K562 (cell line): Measurements from ENCODE around the gene SLC5A6. TPM values are rescaled to one million over a fixed set of nuclear protein-coding genes. Genes with fewer than 3 reads are reported as not detected.
A peak's percentile ranks its signal among the peaks of the same experiment; 100 is the strongest.

Experiments
- ARID2 ChIP-seq: fragments of 450-650 bp; IDR thresholded peaks from 2 replicates; pipeline ENCODE4 v1.6.1; 2017; ENCODE audit warnings: antibody characterized with exemption, mild to moderate bottlenecking
- BHLHE40 ChIP-seq: IDR thresholded peaks from 2 replicates; pipeline ENCODE4 v1.6.1; 2011; ENCODE audit warnings: low read length, improper control_type of control experiment
- CCAR2 ChIP-seq: fragments of 200-400 bp; formaldehyde crosslinking; IDR thresholded peaks from 2 replicates; pipeline ENCODE4 v1.6.1; 2017; ENCODE audit warnings: mild to moderate bottlenecking, low read depth, low read length
- CHD1 ChIP-seq: fragments of 200-600 bp; sonication (generic); IDR thresholded peaks from one replicate; pipeline ENCODE4 v1.6.1; 2012; ENCODE audit warnings: mild to moderate bottlenecking, moderate library complexity, low read length, inconsistent platforms
- FOXJ3 ChIP-seq: sonication (generic); formaldehyde crosslinking; IDR thresholded peaks from 2 replicates; pipeline ENCODE4 v1.4.0; 2020; ENCODE audit warnings: mild to moderate bottlenecking, missing genetic modification reagents
- GABPB1 ChIP-seq: sonication (generic); formaldehyde crosslinking; IDR thresholded peaks from 2 replicates; pipeline ENCODE4 v1.8.0; 2022; ENCODE audit warnings: mild to moderate bottlenecking, missing genetic modification reagents
- HDGF ChIP-seq: fragments of 450-650 bp; IDR thresholded peaks from 2 replicates; pipeline ENCODE4 v1.6.1; 2016
- KAT2B ChIP-seq: IDR thresholded peaks from one replicate; pipeline ENCODE4 v1.6.1; 2012; ENCODE audit warnings: low read depth, mild to moderate bottlenecking, control low read depth, inconsistent platforms, low read length, moderate library complexity
- MTF1 ChIP-seq: fragments of 250-450 bp; sonication (Bioruptor Pico); IDR thresholded peaks from 2 replicates; pipeline ENCODE4 v1.9.0; 2021; ENCODE audit warnings: moderate library complexity, mild to moderate bottlenecking, inconsistent platforms, borderline replicate concordance
- ZBTB12 ChIP-seq: fragments of 250-450 bp; sonication (Bioruptor Pico); IDR thresholded peaks from 2 replicates; pipeline ENCODE4 v1.4.0; 2020
- ZKSCAN1 ChIP-seq: fragments of 150-350 bp; IDR thresholded peaks from 2 replicates; pipeline ENCODE4 v1.6.1; 2016; ENCODE audit warnings: low read depth, low read length
- ZNF398 ChIP-seq: fragments of 250-450 bp; sonication (Bioruptor Pico); IDR thresholded peaks from 2 replicates; pipeline ENCODE4 v1.8.0; 2021; ENCODE audit warnings: moderate library complexity, mild to moderate bottlenecking, inconsistent platforms
- ZNF644 ChIP-seq: fragments of 200-800 bp; sonication (Bioruptor generic); IDR thresholded peaks from 2 replicates; pipeline ENCODE4 v1.6.1; 2016; ENCODE audit warnings: low read depth, missing genetic modification characterization, missing compliant biosample characterization
- polyA plus RNA-seq, 8 experiments: library from polyadenylated mRNA; depleted of rRNA in 4 of 8; stranded (reverse) in 5 of 8; unstranded in 3 of 8; fragments of >200 nt; fragmentation: Nextera tagmentation in 2 of 8; fragmentation: Illumina TruSeq in 1 of 8; extraction: Ambion mirVana in 2 of 8; extraction: Trizol in 1 of 8; gene quantifications; 2 replicates each; pipeline versions ENCODE4 v1.2.1 to v1.2.3, GENCODE V29; 2011 to 2014; ENCODE audit warnings: inconsistent platforms in 1 of 8, missing spikeins in 1 of 8
- total RNA-seq, 7 experiments: library from RNA; depleted of rRNA in 6 of 7; stranded (reverse); fragments of >200 nt in 6 of 7; fragmentation: Illumina TruSeq in 2 of 7; extraction: Trizol in 2 of 7; gene quantifications; 2 replicates each; pipeline versions ENCODE4 v1.2.1 to v1.2.3, GENCODE V29; 2011 to 2021; ENCODE audit warnings: low replicate concordance in 1 of 7
- TF ChIP-seq, protein P1 (sequence below): fragments of 250-450 bp; sonication (Bioruptor Pico); IDR thresholded peaks from 2 replicates; pipeline ENCODE4 v1.5.0; 2021; ENCODE audit warnings: mild to moderate bottlenecking, moderate library complexity
- TF ChIP-seq, protein P2 (sequence below), 2 experiments: fragments of 450-650 bp in 1 of 2; IDR thresholded peaks; 2 replicates each; pipeline ENCODE4 v1.6.1; 2011 to 2017; ENCODE audit warnings: low read depth in 2 of 2, antibody characterized with exemption in 1 of 2, borderline replicate concordance in 1 of 2, low read length in 1 of 2, mild to moderate bottlenecking in 1 of 2, mixed read lengths in 1 of 2; ENCODE audit not compliant: control insufficient read depth in 1 of 2
- TF ChIP-seq, protein P3 (sequence below): sonication (generic); formaldehyde crosslinking; IDR thresholded peaks from 2 replicates; pipeline ENCODE4 v1.8.0; 2022; ENCODE audit warnings: mild to moderate bottlenecking, low read depth, missing genetic modification reagents

SLC5A6 gene
- total and polyA plus RNA-seq, 9 of the 15 experiments (the other 6 are each of a cell fraction or from before 2014, with no cell fraction given) = 32.6 to 137 (median 107) TPM

- TF ChIP-seq, protein P1, sequence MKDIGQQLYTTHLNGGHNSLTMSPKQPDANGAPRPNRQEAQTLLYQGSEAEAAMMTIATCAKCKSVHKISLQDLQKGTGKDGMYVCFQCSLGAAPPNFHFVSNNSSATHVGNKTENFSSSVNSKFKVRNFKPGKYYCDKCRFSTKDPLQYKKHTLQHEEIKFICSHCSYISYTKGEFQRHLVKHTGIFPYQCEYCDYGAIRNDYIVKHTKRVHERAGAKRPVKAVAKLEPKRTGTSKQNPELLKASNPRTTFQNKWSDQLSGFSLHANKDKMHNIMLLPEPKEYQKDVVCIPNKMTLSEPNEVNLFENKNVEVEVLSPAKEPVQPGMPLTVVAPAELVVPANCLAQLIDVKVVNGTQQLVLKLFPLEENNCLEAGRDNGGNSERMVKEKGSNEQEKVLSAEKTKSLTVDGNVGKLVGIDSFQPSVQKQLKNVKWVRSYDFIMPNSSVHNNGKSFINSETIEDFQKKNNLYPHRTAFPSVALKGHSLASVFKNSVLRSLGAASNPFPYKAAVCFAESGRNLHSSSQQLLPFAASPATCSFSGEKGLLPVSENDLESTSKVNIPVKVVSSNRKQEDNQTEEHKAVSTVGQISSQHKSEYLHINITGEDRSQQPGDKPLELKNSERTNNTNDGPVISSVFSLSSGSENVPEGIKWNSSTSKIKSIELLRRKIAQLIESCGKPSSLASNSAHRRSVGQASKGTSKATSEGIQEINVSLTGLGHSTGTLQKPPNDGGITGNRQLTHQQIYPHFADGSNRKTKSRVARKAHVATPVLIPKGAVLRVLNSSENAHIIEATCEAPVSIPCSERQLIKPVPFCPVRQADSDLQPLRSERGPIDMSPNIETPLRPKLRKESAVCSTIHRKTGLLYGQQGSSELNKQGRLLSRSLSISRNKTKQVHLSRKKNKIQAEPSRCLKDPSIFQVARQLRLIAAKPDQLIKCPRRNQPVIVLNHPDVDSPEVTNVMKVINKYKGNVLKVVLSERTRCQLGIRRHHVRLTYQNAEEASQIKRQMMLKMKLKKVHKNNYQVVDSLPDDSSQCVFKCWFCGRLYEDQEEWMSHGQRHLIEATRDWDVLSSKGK (CRISPR knock-in tag) = no peak
- TF ChIP-seq ZNF398 (CRISPR knock-in tag) (no peak), KAT2B (no peak), ZNF644 (tag) (no peak), FOXJ3 (no peak), ZBTB12 (no peak), MTF1 (CRISPR knock-in tag) (no peak), CHD1 (no peak), ARID2 (peak; percentile 61; the same call in 1 of the 2 replicates), CCAR2 (no peak), ZKSCAN1 (no peak; the same call in 1 of the 2 replicates), GABPB1 (CRISPR knock-in tag) (peak; percentile 88), BHLHE40 (no peak; the same call in 1 of the 2 replicates), HDGF (no peak)
- TF ChIP-seq, protein P2, sequence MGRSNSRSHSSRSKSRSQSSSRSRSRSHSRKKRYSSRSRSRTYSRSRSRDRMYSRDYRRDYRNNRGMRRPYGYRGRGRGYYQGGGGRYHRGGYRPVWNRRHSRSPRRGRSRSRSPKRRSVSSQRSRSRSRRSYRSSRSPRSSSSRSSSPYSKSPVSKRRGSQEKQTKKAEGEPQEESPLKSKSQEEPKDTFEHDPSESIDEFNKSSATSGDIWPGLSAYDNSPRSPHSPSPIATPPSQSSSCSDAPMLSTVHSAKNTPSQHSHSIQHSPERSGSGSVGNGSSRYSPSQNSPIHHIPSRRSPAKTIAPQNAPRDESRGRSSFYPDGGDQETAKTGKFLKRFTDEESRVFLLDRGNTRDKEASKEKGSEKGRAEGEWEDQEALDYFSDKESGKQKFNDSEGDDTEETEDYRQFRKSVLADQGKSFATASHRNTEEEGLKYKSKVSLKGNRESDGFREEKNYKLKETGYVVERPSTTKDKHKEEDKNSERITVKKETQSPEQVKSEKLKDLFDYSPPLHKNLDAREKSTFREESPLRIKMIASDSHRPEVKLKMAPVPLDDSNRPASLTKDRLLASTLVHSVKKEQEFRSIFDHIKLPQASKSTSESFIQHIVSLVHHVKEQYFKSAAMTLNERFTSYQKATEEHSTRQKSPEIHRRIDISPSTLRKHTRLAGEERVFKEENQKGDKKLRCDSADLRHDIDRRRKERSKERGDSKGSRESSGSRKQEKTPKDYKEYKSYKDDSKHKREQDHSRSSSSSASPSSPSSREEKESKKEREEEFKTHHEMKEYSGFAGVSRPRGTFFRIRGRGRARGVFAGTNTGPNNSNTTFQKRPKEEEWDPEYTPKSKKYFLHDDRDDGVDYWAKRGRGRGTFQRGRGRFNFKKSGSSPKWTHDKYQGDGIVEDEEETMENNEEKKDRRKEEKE (IDR thresholded peaks at IDR 0.05; ENCODE audit: borderline replicate concordance in 1 of 2, control insufficient read depth in 1 of 2, low read depth in 2 of 2, low read length in 1 of 2) = no peak
- TF ChIP-seq, protein P3, sequence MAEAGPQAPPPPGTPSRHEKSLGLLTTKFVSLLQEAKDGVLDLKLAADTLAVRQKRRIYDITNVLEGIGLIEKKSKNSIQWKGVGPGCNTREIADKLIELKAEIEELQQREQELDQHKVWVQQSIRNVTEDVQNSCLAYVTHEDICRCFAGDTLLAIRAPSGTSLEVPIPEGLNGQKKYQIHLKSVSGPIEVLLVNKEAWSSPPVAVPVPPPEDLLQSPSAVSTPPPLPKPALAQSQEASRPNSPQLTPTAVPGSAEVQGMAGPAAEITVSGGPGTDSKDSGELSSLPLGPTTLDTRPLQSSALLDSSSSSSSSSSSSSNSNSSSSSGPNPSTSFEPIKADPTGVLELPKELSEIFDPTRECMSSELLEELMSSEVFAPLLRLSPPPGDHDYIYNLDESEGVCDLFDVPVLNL (CRISPR knock-in tag) = no peak
Measured at GRCh38 chr2:27249891-27250651, 38.0 kb upstream of the SLC5A6 start (continued).
